Measurements from ENCODE around the gene C16orf54. TPM values are rescaled to one million over a fixed set of nuclear protein-coding genes. Genes with fewer than 3 reads are reported as not detected.
A peak's percentile ranks its signal among the peaks of the same experiment; 100 is the strongest.

The C16orf54 gene
- total RNA-seq, 4 donors from 2014 or later: 0.49 to 5.1 (median 0.97) TPM; not detected in 1

- no peaks in the 10 kb centered on the region for H3K36me3 ChIP-seq
- no peaks in the 10 kb centered on the region for H3K27me3 ChIP-seq
- intact Hi-C loops (cut with DNase I; ENCODE audit: low total_unique reads): no loop called here
- no peak for DNase-seq
- no peak overlapping the region for H3K27ac ChIP-seq
- TF ChIP-seq POLR2A (IDR thresholded peaks at IDR 0.05) (no peak), CTCF (IDR thresholded peaks at IDR 0.05) (no peak)
- no peaks in the 10 kb centered on the region for H3K9me3 ChIP-seq
- no peak overlapping the region for H3K4me3 ChIP-seq
- H3K4me1 ChIP-seq: no peaks in the 10 kb centered on the region
Measured at GRCh38 chr16:29702269-29702668, 43.5 kb downstream of the C16orf54 start.

GRCh38 chr16:29701214-29701555 is 44.6 kb downstream of the C16orf54 start:
- Histone ChIP-seq H3K4me1 (no peaks in the 10 kb centered on the region), H3K4me3 (no peak overlapping the region), H3K27ac (no peak overlapping the region), H3K9me3 (no peaks in the 10 kb centered on the region), H3K27me3 (no peaks in the 10 kb centered on the region), H3K36me3 (no peaks in the 10 kb centered on the region)
- intact Hi-C loops (cut with DNase I; ENCODE audit: low total_unique reads): no loop called here
- TF ChIP-seq POLR2A (IDR thresholded peaks at IDR 0.05) (no peak), CTCF (IDR thresholded peaks at IDR 0.05) (no peak)
- no peak for DNase-seq

GRCh38 chr16:29700253-29700987 is 45.4 kb downstream of the C16orf54 start:
- Histone ChIP-seq H3K27ac (no peak overlapping the region), H3K4me1 (no peaks in the 10 kb centered on the region), H3K9me3 (no peaks in the 10 kb centered on the region), H3K4me3 (no peak overlapping the region), H3K36me3 (no peaks in the 10 kb centered on the region), H3K27me3 (no peaks in the 10 kb centered on the region)
- DNase-seq: peak; percentile 63 to 73
- intact Hi-C loops (cut with DNase I; ENCODE audit: low total_unique reads): no loop called here
- TF ChIP-seq CTCF (IDR thresholded peaks at IDR 0.05) (peak; percentile 79 to 89 (median 84)), POLR2A (IDR thresholded peaks at IDR 0.05) (no peak)

GRCh38 chr16:29699324-29700219 is 46.2 kb downstream of the C16orf54 start:
- DNase-seq: no peak
- no peaks in the 10 kb centered on the region for H3K27me3 ChIP-seq
- no peaks in the 10 kb centered on the region for H3K4me1 ChIP-seq
- H3K27ac ChIP-seq: no peak overlapping the region
- H3K9me3 ChIP-seq: no peaks in the 10 kb centered on the region
- intact Hi-C loops (cut with DNase I; ENCODE audit: low total_unique reads): no loop called here
- TF ChIP-seq CTCF (IDR thresholded peaks at IDR 0.05) (no peak), POLR2A (IDR thresholded peaks at IDR 0.05) (no peak)
- H3K4me3 ChIP-seq: no peak overlapping the region
- no peaks in the 10 kb centered on the region for H3K36me3 ChIP-seq
